Osteocyte (in vitro differentiated cells): ENCODE results near the gene DCST1. TPM values are rescaled to one million over a fixed set of nuclear protein-coding genes. Genes with fewer than 3 reads are reported as not detected.

Source experiments
- DNase-seq: peaks from one replicate; pipeline ENCODE4 v3.0.0; 2021; ENCODE audit warnings: mixed read lengths; ENCODE audit not compliant: unreplicated experiment; ENCODE audit errors: extremely low spot score
- H3K27ac Mint-ChIP-seq: one replicate; pipeline ENCODE4 v1.8.0; 2021; ENCODE audit warnings: mild to moderate bottlenecking, mixed read lengths; ENCODE audit not compliant: unreplicated experiment
- H3K27me3 Mint-ChIP-seq: one replicate; pipeline ENCODE4 v1.8.0; 2021; ENCODE audit warnings: mixed read lengths; ENCODE audit not compliant: unreplicated experiment
- H3K36me3 Mint-ChIP-seq: one replicate; pipeline ENCODE4 v1.8.0; 2021; ENCODE audit warnings: mixed read lengths; ENCODE audit not compliant: unreplicated experiment
- H3K4me1 Mint-ChIP-seq: one replicate; pipeline ENCODE4 v1.8.0; 2021; ENCODE audit warnings: mixed read lengths; ENCODE audit not compliant: unreplicated experiment
- H3K4me3 Mint-ChIP-seq: one replicate; pipeline ENCODE4 v1.8.0; 2021; ENCODE audit warnings: mild to moderate bottlenecking, moderate library complexity, mixed read lengths; ENCODE audit not compliant: unreplicated experiment
- H3K9me3 Mint-ChIP-seq: one replicate; pipeline ENCODE4 v1.8.0; 2021; ENCODE audit warnings: mixed read lengths; ENCODE audit not compliant: unreplicated experiment
- CTCF ChIP-seq: fragments of 200-600 bp; sonication (generic); IDR thresholded peaks from 2 replicates; pipeline ENCODE4 v1.5.0; 2021; ENCODE audit warnings: antibody characterized with exemption, mild to moderate bottlenecking, moderate library complexity
- total RNA-seq: library from RNA; stranded (reverse); gene quantifications from 2 replicates; pipeline ENCODE4 v1.2.1, GENCODE V29; 2021

Gene DCST1
- total RNA-seq, 1 donor from 2014 or later = not detected

GRCh38 chr1:155002464-155003226 lies 31.0 kb upstream of the DCST1 start, which contains the start of gene ZBTB7B:
Gene ZBTB7B (plus strand): TSS chr1:155002802. CDS start chr1:155014661, 11,859 bp downstream.
- no peak for TF ChIP-seq CTCF
- H3K27me3 Mint-ChIP-seq = no peaks in the 10 kb centered on the region
- H3K9me3 Mint-ChIP-seq = no peaks in the 10 kb centered on the region
- peak within 1 kb of the TSS; percentile 94 for H3K4me3 Mint-ChIP-seq
- no peaks in the 10 kb centered on the region for H3K36me3 Mint-ChIP-seq
- DNase-seq = no peak
- peak within 1 kb of the TSS; percentile 96 for H3K27ac Mint-ChIP-seq
- H3K4me1 Mint-ChIP-seq = peaks cover 34% of the 10 kb centered on the region

GRCh38 chr1:155003227-155003765 lies 30.3 kb upstream of the DCST1 start:
- H3K9me3 Mint-ChIP-seq = no peaks in the 10 kb centered on the region

GRCh38 chr1:155003766-155004351 lies 29.8 kb upstream of the DCST1 start:
- Mint-ChIP-seq H3K4me1 (peaks cover 32% of the 10 kb centered on the region), H3K9me3 (no peaks in the 10 kb centered on the region), H3K4me3 (peak overlapping the region; percentile 91), H3K36me3 (no peaks in the 10 kb centered on the region), H3K27me3 (no peaks in the 10 kb centered on the region), H3K27ac (peak overlapping the region; percentile 96)
- no peak for TF ChIP-seq CTCF
- no peak for DNase-seq

More at GRCh38 chr1:155003227-155003765, 30.3 kb upstream of the DCST1 start:
- Mint-ChIP-seq H3K4me3 (peak overlapping the region; percentile 91), H3K36me3 (no peaks in the 10 kb centered on the region), H3K27me3 (no peaks in the 10 kb centered on the region), H3K4me1 (peaks cover 34% of the 10 kb centered on the region), H3K27ac (peak overlapping the region; percentile 96)
- no peak for TF ChIP-seq CTCF
- no peak for DNase-seq

- Mint-ChIP-seq H3K27me3 (no peaks in the 10 kb centered on the region), H3K9me3 (no peaks in the 10 kb centered on the region), H3K4me3 (peak overlapping the region; percentile 91), H3K36me3 (no peaks in the 10 kb centered on the region), H3K27ac (peak overlapping the region; percentile 96), H3K4me1 (peaks cover 28% of the 10 kb centered on the region)
- no peak for DNase-seq
- TF ChIP-seq CTCF = no peak
These were observed 29.1 kb upstream of the DCST1 start for GRCh38 chr1:155004352-155005075.
